Measurements from ENCODE around the gene GINS1.

Gene GINS1

GRCh38 chr20:25378189-25378883, 29.1 kb upstream of the GINS1 start:
- no peak for DNase-seq (ENCODE audit: low spot score)
- Histone ChIP-seq H3K27ac (no peak overlapping the region), H3K4me3 (no peak overlapping the region)
- no peak for TF ChIP-seq CTCF (IDR thresholded peaks at IDR 0.05)

GRCh38 chr20:25378884-25379733, 28.4 kb upstream of the GINS1 start:
- no peak for TF ChIP-seq CTCF (IDR thresholded peaks at IDR 0.05)
- no peak overlapping the region for H3K4me3 ChIP-seq
- H3K27ac ChIP-seq = no peak overlapping the region
- DNase-seq (ENCODE audit: low spot score) = no peak

- no peak overlapping the region for H3K4me3 ChIP-seq
- no peak overlapping the region for H3K27ac ChIP-seq
- no peak for DNase-seq (ENCODE audit: low spot score)
- TF ChIP-seq CTCF (IDR thresholded peaks at IDR 0.05) = no peak
These were observed 26.4 kb upstream of the GINS1 start for GRCh38 chr20:25380945-25381614.

GRCh38 chr20:25382704-25383370, 24.6 kb upstream of the GINS1 start:
- Histone ChIP-seq H3K27ac (no peak overlapping the region), H3K4me3 (no peak overlapping the region)
- no peak for DNase-seq (ENCODE audit: low spot score)
- no peak for TF ChIP-seq CTCF (IDR thresholded peaks at IDR 0.05)

GRCh38 chr20:25389401-25389857, 18.0 kb upstream of the GINS1 start:
- DNase-seq (ENCODE audit: low spot score) = no peak
- TF ChIP-seq CTCF (IDR thresholded peaks at IDR 0.05) = no peak
- peak overlapping the region in 1 of 2 donors; percentile 84 for H3K27ac ChIP-seq
- peak overlapping the region; percentile 87 for H3K4me3 ChIP-seq

GRCh38 chr20:25389858-25390537, 17.5 kb upstream of the GINS1 start:
- H3K27ac ChIP-seq = peak overlapping the region; percentile 78 to 84
- no peak for TF ChIP-seq CTCF (IDR thresholded peaks at IDR 0.05)
- DNase-seq (ENCODE audit: low spot score) = peak; percentile 73
- peak overlapping the region; percentile 87 for H3K4me3 ChIP-seq
